Fibroblast of skin of right biceps (primary cell): Measurements from ENCODE around the gene TOR1B.

Experiments
- DNase-seq: peaks from one replicate; pipeline ENCODE4 v3.0.0-alpha.2; 2013

TOR1B gene

DNA sequence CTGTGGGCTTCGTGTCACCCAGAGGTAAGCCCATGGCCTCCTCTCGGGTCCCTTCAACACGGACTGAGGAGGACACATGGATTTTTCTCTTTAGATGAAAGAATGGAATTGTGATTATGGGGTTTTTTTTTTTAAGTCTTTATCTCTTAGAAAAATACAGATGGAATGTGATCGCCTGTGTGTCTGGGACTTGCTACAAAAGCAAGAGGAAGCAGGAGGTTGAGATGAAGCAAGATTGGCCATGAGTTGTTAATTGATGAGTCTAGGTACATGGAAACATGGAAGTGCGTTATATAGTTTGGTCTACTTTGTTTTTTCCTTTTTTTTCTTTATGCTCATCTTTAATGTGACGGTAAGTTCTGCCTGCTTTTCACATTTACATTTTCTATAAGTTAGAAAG is 46.9 kb downstream of the TOR1B start:
- DNase-seq, result no peak

DNA sequence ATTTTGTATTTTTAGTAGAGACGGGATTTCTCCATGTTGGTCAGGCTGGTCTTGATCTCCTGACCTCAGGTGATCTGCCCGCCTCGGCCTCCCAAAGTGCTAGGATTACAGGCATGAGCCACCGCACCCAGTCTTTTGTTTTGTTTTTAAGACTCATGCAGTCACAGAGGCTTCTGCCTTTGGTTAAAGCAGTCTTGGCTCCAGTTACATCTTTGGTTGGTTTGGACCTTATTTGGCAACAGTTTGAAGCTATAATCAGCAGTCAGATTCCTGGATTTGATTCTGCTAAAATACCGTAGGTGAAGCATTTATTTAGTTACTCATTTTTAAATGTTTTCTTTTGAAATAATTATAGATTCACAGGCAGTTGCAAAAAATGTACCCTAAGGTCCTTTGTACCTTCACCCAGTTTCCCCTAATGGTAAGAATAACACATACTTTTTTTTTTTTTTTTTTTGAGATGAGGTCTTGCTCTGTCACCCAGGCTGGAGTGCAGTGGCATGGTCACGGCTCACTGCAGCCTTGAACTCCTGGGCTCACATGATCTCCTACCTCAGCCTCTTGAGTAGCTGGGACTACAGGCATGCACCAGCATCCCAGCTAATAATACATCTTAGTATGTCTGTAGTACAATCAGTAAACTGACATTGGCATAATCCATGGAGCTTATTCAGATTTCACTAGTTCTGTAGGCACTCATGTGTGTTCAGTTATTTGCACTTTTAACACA is 48.0 kb downstream of the TOR1B start:
- no peak for DNase-seq

DNA sequence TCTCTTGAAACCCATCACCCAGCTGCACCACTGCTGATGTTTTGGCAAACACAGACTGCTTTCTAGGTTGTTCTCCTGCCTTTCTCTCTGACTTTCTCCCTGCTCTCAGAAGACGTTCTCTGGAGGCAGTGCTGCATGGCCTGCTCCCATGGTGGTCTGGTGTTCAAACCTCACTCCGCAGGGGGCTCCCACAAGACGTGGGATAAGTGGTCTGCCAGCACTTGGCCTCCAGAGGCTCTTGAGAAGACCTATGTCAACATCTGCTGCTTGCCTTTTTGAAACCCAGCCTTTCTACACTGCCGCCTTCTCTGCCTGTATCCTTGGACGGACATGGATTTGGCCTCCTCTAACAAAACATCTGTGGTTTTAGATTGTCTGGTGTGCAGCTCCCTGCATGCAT is 48.8 kb downstream of the TOR1B start:
- no peak for DNase-seq

DNA sequence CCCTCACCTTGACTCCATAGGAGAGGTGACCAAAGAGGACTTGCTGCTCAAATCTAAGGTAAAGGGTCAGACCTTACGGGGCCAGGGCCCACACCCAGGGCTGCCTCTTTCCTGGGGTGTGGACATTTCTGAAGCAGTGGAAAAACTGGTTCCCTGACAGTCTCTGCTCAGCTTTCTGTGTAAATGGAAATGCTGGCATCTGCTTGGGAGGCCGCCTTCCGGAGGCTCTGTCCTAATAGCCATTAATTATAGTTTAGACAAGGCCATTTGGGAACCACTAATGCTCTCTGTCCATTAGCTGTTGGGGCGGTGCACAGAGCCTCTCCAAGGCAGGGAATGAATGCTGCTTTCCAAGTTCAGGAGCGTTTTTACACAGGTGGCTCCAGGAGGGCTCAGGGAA is 49.6 kb downstream of the TOR1B start:
- DNase-seq, result no peak

DNA sequence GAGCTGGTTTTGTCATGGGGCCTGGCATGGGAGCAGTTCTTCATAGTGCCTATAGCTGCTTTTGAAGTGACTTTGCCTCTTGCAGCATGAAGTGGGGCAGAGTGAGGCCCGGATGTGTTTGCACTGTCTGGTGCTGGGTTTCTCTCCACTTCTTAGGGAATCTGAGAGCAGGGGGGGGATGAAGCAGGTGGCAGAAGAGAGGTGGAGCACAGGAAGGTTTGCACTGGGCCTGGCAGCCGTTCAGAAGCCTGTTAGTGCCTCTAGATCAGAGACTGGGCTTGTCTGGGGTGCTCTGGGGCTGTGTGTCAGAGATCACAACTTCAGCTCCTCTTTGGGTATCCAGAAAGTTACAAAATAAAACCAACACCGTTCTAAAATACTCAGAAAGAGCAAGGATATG is 50.6 kb downstream of the TOR1B start:
- no peak for DNase-seq

DNA sequence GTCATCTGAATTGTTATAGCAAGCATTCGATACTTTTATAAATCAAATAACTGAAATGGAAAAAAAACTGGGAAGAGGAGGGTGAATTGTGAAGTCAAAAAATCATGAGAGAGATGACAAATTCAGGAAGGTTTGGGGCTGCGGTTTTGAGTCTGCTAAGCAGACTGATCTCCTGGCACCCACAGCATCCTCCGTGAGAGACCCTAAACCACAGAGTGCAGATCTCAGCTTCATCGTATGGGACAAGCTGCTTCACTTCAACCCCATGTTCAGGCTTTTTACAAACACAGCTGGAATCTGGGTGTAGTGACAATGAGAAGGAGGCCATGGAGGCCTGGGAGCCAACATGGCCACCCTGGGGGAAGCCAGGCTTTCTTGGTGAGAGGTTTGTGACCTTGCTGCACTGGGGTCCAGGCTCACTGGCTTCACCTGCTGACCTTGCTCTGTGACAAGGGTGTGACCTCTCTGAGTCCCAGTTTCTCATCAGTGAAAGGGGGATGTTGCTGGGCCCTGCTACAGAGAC is 51.7 kb downstream of the TOR1B start:
- DNase-seq, result no peak

DNA sequence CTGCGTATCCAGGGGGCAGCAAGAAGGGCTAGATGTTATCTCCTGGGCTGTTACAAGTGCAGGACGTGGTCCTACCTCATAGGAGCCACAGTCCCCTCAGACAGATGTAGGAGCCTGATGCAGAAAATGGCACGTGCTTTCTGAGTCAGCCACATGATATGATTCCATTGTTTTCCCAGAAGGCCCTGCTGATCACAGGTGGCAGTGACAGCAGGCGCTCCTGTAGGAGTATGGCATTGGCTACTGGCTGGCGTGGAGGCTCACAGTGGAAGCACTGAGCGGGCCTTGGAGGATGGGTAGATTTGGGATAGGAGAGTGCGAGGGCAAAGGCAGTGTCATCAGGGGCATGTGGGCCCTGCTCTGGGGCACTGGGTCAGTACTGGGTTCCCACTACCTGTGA is 54.2 kb downstream of the TOR1B start:
- DNase-seq, result no peak

DNA sequence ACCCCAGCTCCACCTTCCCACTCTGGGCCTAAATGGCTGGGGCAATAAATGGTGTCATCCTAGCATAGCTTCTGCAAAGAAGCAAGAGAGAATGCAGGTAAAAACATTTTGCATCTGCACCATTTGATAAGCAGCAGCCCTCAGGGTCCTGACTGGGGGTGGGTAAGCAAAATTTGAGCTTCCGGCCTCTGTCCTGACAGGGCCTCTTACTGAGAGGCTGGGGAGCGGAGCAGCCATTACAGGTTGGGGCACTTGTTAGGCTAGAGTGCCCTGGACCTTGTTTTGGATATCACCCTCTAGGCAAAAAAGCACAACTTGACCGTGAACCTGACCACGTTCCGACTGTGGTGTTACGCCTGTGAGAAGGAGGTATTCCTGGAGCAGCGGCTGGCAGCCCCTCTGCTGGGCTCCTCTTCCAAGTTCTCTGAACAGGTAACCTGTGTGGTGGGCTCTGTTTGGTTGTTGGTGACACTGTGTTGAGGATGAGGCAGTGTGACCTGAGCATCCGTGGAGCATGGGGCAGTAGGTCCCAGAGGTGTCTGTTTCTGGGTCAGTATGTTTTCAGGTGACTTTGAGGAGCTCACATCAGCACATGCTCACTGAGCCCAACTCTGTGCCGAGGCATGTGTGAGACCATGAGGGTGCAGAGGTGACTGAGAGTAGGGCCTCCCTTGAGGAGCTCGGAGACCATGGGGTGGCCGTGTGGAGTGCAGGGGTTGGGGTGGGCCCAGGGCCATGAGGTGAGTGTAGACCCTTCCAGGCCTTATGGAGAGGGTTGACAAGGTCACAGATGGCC is 55.4 kb downstream of the TOR1B start:
- no peak for DNase-seq
